T-helper 2 cell treated with Interferon-gamma antibody and Interleukin-4, amounts not matched to agents 5 μg/mL and 100 μg/mL, for 36 hours (primary cell): ENCODE measurements around the gene RELA.

Source experiments
- DNase-seq: peaks from one replicate; pipeline ENCODE4 v3.0.0; 2021; ENCODE audit warnings: low spot score
- H3K27ac Mint-ChIP-seq: one replicate; pipeline ENCODE4 v1.8.0; 2021; ENCODE audit warnings: mild to moderate bottlenecking, mixed read lengths
- H3K27me3 Mint-ChIP-seq: one replicate; pipeline ENCODE4 v1.8.0; 2021; ENCODE audit warnings: low read depth, mixed read lengths
- H3K36me3 Mint-ChIP-seq: one replicate; pipeline ENCODE4 v1.8.0; 2021; ENCODE audit warnings: low read depth, mixed read lengths
- H3K4me1 Mint-ChIP-seq: one replicate; pipeline ENCODE4 v1.8.0; 2021; ENCODE audit warnings: low read depth, mixed read lengths
- H3K4me3 Mint-ChIP-seq: one replicate; pipeline ENCODE4 v1.8.0; 2022; ENCODE audit warnings: mild to moderate bottlenecking, moderate library complexity, mixed read lengths
- H3K9me3 Mint-ChIP-seq: one replicate; pipeline ENCODE4 v1.8.0; 2021; ENCODE audit warnings: mixed read lengths

Gene RELA

DNA sequence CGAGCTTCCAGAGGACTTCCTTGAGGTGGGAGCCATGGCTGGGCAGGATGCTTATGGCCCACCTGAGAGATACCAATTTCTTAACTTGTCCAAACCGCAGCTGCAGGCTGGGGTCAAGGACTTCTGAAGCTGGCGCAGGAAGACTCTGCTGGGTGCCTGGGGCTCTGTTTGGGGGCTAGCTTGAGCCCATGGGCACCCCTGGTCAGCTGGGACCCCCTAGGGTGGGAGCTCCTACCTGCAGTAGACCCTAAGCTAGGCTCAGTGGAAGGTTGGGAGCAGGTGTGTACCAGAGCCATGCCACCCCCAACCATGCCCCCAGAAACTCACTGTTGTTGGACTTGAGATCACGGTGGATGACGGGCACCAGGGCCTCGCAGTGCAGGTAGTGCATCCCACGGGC, 50.0 kb downstream of the RELA start:
- Mint-ChIP-seq H3K27ac (peak overlapping the region; percentile 93), H3K9me3 (no peaks in the 10 kb centered on the region), H3K4me3 (peak overlapping the region; percentile 91), H3K36me3 (peaks cover 39% of the 10 kb centered on the region), H3K4me1 (peaks cover 38% of the 10 kb centered on the region), H3K27me3 (peaks cover 3% of the 10 kb centered on the region)
- DNase-seq: no peak

GRCh38 chr11:65611758-65612603, 50.7 kb downstream of the RELA start:
- H3K27me3 Mint-ChIP-seq: peaks cover 3% of the 10 kb centered on the region
- H3K9me3 Mint-ChIP-seq: no peaks in the 10 kb centered on the region
- peak overlapping the region; percentile 91 for H3K4me3 Mint-ChIP-seq
- peak overlapping the region; percentile 93 for H3K27ac Mint-ChIP-seq
- no peak for DNase-seq
- peaks cover 35% of the 10 kb centered on the region for H3K36me3 Mint-ChIP-seq
- H3K4me1 Mint-ChIP-seq: peaks cover 37% of the 10 kb centered on the region

DNA sequence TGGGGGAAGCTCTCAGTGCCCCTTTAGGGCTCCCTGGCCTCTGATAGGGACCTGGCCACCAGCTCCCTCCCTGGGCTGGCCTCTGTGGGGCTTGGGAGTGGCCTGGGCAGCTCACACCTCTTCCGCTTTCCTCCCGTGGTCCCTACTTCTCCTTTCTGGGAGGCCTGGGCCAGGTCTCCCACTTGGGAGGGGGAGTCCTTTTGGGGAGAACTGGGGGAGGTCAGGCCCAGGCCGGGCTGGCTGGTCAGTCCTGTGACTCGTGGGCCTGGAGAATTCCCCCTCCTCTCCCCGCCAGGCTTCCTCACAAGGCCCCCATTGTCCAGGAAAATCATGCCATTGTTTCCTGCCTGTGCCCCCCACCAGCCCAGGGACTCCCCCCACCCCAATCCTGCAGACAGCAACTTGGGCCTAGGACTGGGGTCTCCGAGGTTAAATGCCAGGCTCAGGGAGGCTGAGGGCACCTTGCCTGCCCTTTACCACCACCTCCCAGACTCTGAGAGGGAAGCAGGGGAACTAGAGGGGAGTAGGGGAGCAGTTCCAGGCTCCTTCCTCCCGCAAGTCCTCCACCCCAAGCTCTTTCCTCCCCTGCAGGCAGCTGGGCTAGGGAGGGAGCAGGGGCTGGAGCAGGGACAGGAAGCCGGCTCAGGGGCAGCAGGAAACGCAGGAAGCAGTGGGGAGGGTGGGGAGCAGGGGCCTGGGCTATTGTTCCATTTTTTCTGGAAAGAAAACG, 51.5 kb downstream of the RELA start:
- Mint-ChIP-seq H3K27me3 (peaks cover 3% of the 10 kb centered on the region), H3K4me3 (peak overlapping the region; percentile 91), H3K27ac (peak overlapping the region; percentile 77), H3K9me3 (no peaks in the 10 kb centered on the region), H3K36me3 (peaks cover 35% of the 10 kb centered on the region), H3K4me1 (peaks cover 30% of the 10 kb centered on the region)
- no peak for DNase-seq

DNA sequence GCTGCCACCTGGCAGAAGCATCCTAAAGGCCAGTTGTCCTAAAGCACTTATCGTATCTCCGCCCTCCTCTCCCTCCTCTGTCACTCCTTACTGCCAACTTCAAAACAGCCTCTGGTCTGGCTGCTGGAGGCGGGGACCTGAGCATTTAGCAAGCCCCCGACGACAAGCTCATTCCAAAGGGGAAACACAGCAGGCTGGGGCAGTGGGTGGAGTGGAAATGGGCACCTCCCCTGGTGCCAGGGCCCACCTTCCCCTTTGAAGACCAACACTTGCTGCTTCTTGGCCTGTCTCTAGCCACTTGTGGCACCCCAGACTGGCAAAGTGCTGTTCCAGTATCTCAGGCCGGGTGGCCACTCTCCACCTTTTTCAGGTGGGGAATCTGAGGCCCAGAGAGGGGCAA, 52.3 kb downstream of the RELA start:
- Mint-ChIP-seq H3K36me3 (peaks cover 40% of the 10 kb centered on the region), H3K27me3 (peaks cover under 1% of the 10 kb centered on the region), H3K27ac (peak overlapping the region; percentile 65), H3K4me3 (peak overlapping the region; percentile 41), H3K4me1 (peaks cover 30% of the 10 kb centered on the region), H3K9me3 (no peaks in the 10 kb centered on the region)
- DNase-seq: no peak

DNA sequence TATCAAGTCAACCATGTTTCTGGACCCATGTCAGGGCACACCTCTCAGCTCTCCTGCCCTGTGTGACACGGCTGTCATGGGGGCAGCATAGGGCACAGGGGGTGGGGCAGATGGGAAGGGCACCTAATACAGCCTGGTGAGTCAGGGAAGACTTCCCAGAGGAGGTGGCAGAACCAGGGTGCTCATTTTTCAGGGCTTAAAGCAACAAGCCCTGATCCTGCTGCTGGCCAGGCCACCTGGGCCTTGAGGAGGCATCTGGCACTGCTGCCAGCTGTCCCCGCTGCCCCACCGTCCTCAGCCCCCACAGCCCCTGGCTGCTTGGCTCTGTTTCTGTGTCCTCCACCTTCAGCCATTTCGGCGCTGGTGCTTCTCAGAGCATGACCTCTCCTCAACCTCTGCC, 53.1 kb downstream of the RELA start:
- Mint-ChIP-seq H3K27ac (peak overlapping the region; percentile 69), H3K4me3 (peak overlapping the region; percentile 11), H3K4me1 (peaks cover 30% of the 10 kb centered on the region), H3K27me3 (no peaks in the 10 kb centered on the region), H3K36me3 (peaks cover 40% of the 10 kb centered on the region), H3K9me3 (no peaks in the 10 kb centered on the region)
- DNase-seq: no peak

GRCh38 chr11:65609229-65609628, 53.5 kb downstream of the RELA start:
- Mint-ChIP-seq H3K27me3 (no peaks in the 10 kb centered on the region), H3K36me3 (peaks cover 42% of the 10 kb centered on the region), H3K27ac (peak overlapping the region; percentile 69), H3K4me3 (peak overlapping the region; percentile 12), H3K4me1 (peaks cover 30% of the 10 kb centered on the region), H3K9me3 (no peaks in the 10 kb centered on the region)
- no peak for DNase-seq

DNA sequence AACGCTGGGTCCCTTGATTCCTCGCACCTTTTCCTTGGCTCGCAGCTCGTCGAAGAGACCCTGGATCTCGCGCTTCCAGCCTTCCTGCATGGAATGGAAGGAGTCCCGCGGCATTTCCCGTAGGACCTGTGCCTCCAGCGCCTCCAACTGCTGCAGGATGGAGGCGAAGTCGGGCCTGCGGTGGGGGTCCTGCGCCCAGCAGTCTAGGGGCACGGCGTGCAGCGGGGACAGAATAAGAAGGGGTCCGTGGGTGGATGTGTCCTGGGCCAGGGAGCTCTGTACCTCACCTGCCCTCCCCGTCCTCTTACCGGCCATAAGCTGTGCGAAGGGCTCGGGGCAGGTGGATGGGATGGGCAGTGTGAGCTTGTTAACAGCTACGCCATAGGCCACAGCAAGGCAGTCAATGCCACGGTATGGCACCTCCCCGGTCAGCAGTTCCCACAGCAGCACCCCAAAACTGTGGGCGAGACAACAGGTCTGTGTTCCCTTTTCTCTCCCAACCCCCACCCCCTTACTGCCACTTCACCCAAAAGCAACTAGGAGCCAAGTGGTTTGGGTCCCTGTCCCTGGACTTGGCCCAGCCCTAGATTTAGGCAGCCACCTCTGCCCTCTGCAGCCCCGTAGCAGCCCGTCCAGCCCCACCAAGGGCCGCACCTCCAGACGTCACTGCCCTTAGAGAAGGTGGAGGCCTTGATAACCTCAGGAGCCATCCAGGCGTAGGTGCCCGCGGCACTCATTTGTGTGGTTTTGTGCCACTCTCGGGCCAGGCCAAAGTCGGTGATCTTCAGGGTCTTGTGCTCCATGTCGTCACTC, 54.9 kb downstream of the RELA start:
- Mint-ChIP-seq H3K27me3 (no peaks in the 10 kb centered on the region), H3K36me3 (peaks cover 47% of the 10 kb centered on the region), H3K4me3 (no peak overlapping the region), H3K9me3 (no peaks in the 10 kb centered on the region), H3K27ac (no peak overlapping the region), H3K4me1 (peaks cover 30% of the 10 kb centered on the region)
- DNase-seq: no peak

- Mint-ChIP-seq H3K9me3 (no peaks in the 10 kb centered on the region), H3K4me3 (no peak overlapping the region), H3K4me1 (peaks cover 24% of the 10 kb centered on the region), H3K27ac (no peak overlapping the region), H3K36me3 (peaks cover 43% of the 10 kb centered on the region), H3K27me3 (no peaks in the 10 kb centered on the region)
- no peak for DNase-seq
Measured at GRCh38 chr11:65606876-65607613, 55.7 kb downstream of the RELA start.

DNA sequence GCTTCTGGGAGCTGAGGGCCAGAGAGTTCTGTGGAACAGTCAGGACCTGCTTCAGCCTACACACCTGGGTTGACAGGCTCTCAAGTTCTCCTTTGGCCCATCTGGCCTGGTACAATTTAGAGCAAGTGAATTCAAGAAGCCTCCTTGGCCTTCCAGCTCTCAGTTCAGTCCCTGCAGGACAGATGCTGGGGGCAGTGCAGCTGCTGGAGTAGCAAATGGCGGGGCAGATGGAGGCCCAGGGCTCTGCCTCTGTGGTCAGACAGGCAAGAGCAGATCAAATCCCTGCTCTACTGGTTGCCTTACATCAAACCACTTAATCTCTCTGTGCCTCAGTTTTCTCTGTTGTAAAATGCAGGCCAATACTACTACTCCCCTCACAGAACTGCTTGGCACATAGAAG, 58.5 kb downstream of the RELA start:
- H3K36me3 Mint-ChIP-seq: peaks cover 38% of the 10 kb centered on the region
- no peak overlapping the region for H3K27ac Mint-ChIP-seq
- DNase-seq: no peak
- peaks cover 6% of the 10 kb centered on the region for H3K4me1 Mint-ChIP-seq
- H3K4me3 Mint-ChIP-seq: no peak overlapping the region
- no peaks in the 10 kb centered on the region for H3K27me3 Mint-ChIP-seq
- H3K9me3 Mint-ChIP-seq: no peaks in the 10 kb centered on the region
